Immature natural killer cell (primary cell): ENCODE measurements around the gene THSD4. TPM values are rescaled to one million over a fixed set of nuclear protein-coding genes. Genes with fewer than 3 reads are reported as not detected.
"Not testable (repeated sequence)": the region's sequence is repeated elsewhere in the genome, so short reads cannot be mapped to it uniquely, and the experiment has no call there.

ENCODE experiments used
- DNase-seq, 3 donors: peaks; one replicate each; pipeline ENCODE4 v3.0.0; 2022; ENCODE audit warnings: mixed read lengths in 1 of 3
- H3K27ac Mint-ChIP-seq, 6 donors: one replicate each; pipeline ENCODE4 v1.8.0; 2020; ENCODE audit warnings: mixed read lengths in 6 of 6, mild to moderate bottlenecking in 5 of 6, inconsistent platforms in 4 of 6, moderate library complexity in 3 of 6
- H3K27me3 Mint-ChIP-seq, 3 donors: one replicate each; pipeline ENCODE4 v1.8.0; 2020 to 2021; ENCODE audit warnings: low read depth in 3 of 3, mild to moderate bottlenecking in 3 of 3, mixed read lengths in 3 of 3, moderate library complexity in 3 of 3, inconsistent platforms in 1 of 3
- H3K36me3 Mint-ChIP-seq, 3 donors: one replicate each; pipeline ENCODE4 v1.8.0; 2020; ENCODE audit warnings: mixed read lengths in 3 of 3, inconsistent platforms in 2 of 3, mild to moderate bottlenecking in 2 of 3
- H3K4me1 Mint-ChIP-seq, 2 donors: one replicate each; pipeline ENCODE4 v1.8.0; 2020; ENCODE audit warnings: inconsistent platforms in 2 of 2, mild to moderate bottlenecking in 2 of 2, mixed read lengths in 2 of 2, moderate library complexity in 1 of 2
- H3K4me3 Mint-ChIP-seq, 5 donors: one replicate each; pipeline ENCODE4 v1.8.0; 2020; ENCODE audit warnings: mild to moderate bottlenecking in 5 of 5, mixed read lengths in 5 of 5, inconsistent platforms in 3 of 5, moderate library complexity in 3 of 5
- H3K9me3 Mint-ChIP-seq, 6 donors: one replicate each; pipeline ENCODE4 v1.8.0; 2020; ENCODE audit warnings: mild to moderate bottlenecking in 6 of 6, mixed read lengths in 6 of 6, inconsistent platforms in 4 of 6, moderate library complexity in 3 of 6
- polyA plus RNA-seq, 3 donors: library from polyadenylated mRNA; unstranded; fragments of 300-500 nt; fragmentation: Illumina TruSeq; gene quantifications; one replicate each; pipeline ENCODE4 v1.2.3, GENCODE V29; 2021

THSD4 gene
- polyA plus RNA-seq, 3 donors from 2014 or later = not detected

- Mint-ChIP-seq H3K27me3 (peaks cover 0 to 10% (median 2%) of the 10 kb centered on the region in 3 donors), H3K36me3 (no peaks in the 10 kb centered on the region), H3K4me1 (no peaks in the 10 kb centered on the region), H3K4me3 (no peak overlapping the region), H3K27ac (no peak overlapping the region), H3K9me3 (no peaks in the 10 kb centered on the region)
- no peak for DNase-seq
Observed at GRCh38 chr15:71250936-71251583, 135.8 kb downstream of the THSD4 start.

GRCh38 chr15:71251584-71252043 lies 136.3 kb downstream of the THSD4 start:
- Mint-ChIP-seq H3K4me1 (no peaks in the 10 kb centered on the region), H3K9me3 (no peaks in the 10 kb centered on the region), H3K4me3 (no peak overlapping the region), H3K27me3 (peaks cover 0 to 10% (median 2%) of the 10 kb centered on the region in 3 donors), H3K36me3 (no peaks in the 10 kb centered on the region), H3K27ac (no peak overlapping the region)
- DNase-seq = no peak

- peaks cover 0 to 10% (median 2%) of the 10 kb centered on the region in 3 donors for H3K27me3 Mint-ChIP-seq
- H3K27ac Mint-ChIP-seq = no peak overlapping the region
- H3K36me3 Mint-ChIP-seq = no peaks in the 10 kb centered on the region
- H3K4me1 Mint-ChIP-seq = no peaks in the 10 kb centered on the region
- no peak for DNase-seq
- H3K4me3 Mint-ChIP-seq = no peak overlapping the region
- no peaks in the 10 kb centered on the region for H3K9me3 Mint-ChIP-seq
Observed at GRCh38 chr15:71252044-71252739, 136.9 kb downstream of the THSD4 start.

GRCh38 chr15:71252740-71253047 lies 137.4 kb downstream of the THSD4 start:
- DNase-seq = no peak
- Mint-ChIP-seq H3K4me3 (no peak overlapping the region), H3K27me3 (peaks cover 0 to 8% (median 5%) of the 10 kb centered on the region in 3 donors), H3K4me1 (no peaks in the 10 kb centered on the region), H3K9me3 (no peaks in the 10 kb centered on the region), H3K27ac (peak overlapping the region in 1 of 6 donors; percentile 30), H3K36me3 (no peaks in the 10 kb centered on the region)

- Mint-ChIP-seq H3K4me1 (no peaks in the 10 kb centered on the region), H3K9me3 (no peaks in the 10 kb centered on the region), H3K36me3 (no peaks in the 10 kb centered on the region), H3K4me3 (no peak overlapping the region), H3K27ac (no peak overlapping the region), H3K27me3 (peaks cover 0 to 7% (median 4%) of the 10 kb centered on the region in 3 donors)
- DNase-seq = no peak
Observed at GRCh38 chr15:71254491-71254890, 139.2 kb downstream of the THSD4 start.

- H3K27me3 Mint-ChIP-seq = peaks cover 1 to 9% (median 2%) of the 10 kb centered on the region in 3 donors
- no peak overlapping the region for H3K27ac Mint-ChIP-seq
- H3K9me3 Mint-ChIP-seq = no peaks in the 10 kb centered on the region
- DNase-seq = no peak
- no peaks in the 10 kb centered on the region for H3K4me1 Mint-ChIP-seq
- no peaks in the 10 kb centered on the region for H3K36me3 Mint-ChIP-seq
- no peak overlapping the region for H3K4me3 Mint-ChIP-seq
Observed at GRCh38 chr15:71256934-71257664, 141.8 kb downstream of the THSD4 start.

GRCh38 chr15:71259866-71260265 lies 144.6 kb downstream of the THSD4 start:
- Mint-ChIP-seq H3K27ac (no peak overlapping the region), H3K36me3 (no peaks in the 10 kb centered on the region), H3K27me3 (peaks cover 2 to 9% (median 3%) of the 10 kb centered on the region in 3 donors), H3K4me1 (no peaks in the 10 kb centered on the region), H3K9me3 (no peaks in the 10 kb centered on the region), H3K4me3 (no peak overlapping the region)
- DNase-seq = no peak

- Mint-ChIP-seq H3K4me1 (no peaks in the 10 kb centered on the region), H3K27me3 (peaks cover 2 to 14% (median 3%) of the 10 kb centered on the region in 3 donors), H3K4me3 (no peak overlapping the region), H3K36me3 (no peaks in the 10 kb centered on the region), H3K9me3 (no peaks in the 10 kb centered on the region), H3K27ac (no peak overlapping the region)
- DNase-seq = no peak
Observed at GRCh38 chr15:71261418-71261817, 146.1 kb downstream of the THSD4 start.

GRCh38 chr15:71261909-71262308 lies 146.6 kb downstream of the THSD4 start:
- peaks cover 0 to 3% (median 0%) of the 10 kb centered on the region in 6 donors for H3K9me3 Mint-ChIP-seq
- no peaks in the 10 kb centered on the region for H3K4me1 Mint-ChIP-seq
- DNase-seq = no peak
- H3K27me3 Mint-ChIP-seq = peaks cover 2 to 14% (median 3%) of the 10 kb centered on the region in 3 donors
- H3K27ac Mint-ChIP-seq = no peak overlapping the region
- no peaks in the 10 kb centered on the region for H3K36me3 Mint-ChIP-seq
- H3K4me3 Mint-ChIP-seq = no peak overlapping the region

- peaks cover 2 to 13% (median 4%) of the 10 kb centered on the region in 3 donors for H3K27me3 Mint-ChIP-seq
- no peak for DNase-seq
- peaks cover 0 to 3% (median 0%) of the 10 kb centered on the region in 6 donors for H3K9me3 Mint-ChIP-seq
- H3K27ac Mint-ChIP-seq = no peak overlapping the region
- H3K4me3 Mint-ChIP-seq = no peak overlapping the region
- H3K36me3 Mint-ChIP-seq = no peaks in the 10 kb centered on the region
- H3K4me1 Mint-ChIP-seq = no peaks in the 10 kb centered on the region
Observed at GRCh38 chr15:71262599-71262998, 147.3 kb downstream of the THSD4 start.

GRCh38 chr15:71265606-71266005 lies 150.3 kb downstream of the THSD4 start:
- not testable (repeated sequence) for DNase-seq, H3K27ac Mint-ChIP-seq, H3K9me3 Mint-ChIP-seq, H3K36me3 Mint-ChIP-seq, H3K4me1 Mint-ChIP-seq, H3K4me3 Mint-ChIP-seq
- H3K27me3 Mint-ChIP-seq = peaks cover 2 to 12% (median 6%) of the 10 kb centered on the region in 3 donors

- Mint-ChIP-seq H3K27ac (no peak overlapping the region), H3K9me3 (peaks cover 0 to 8% (median 0%) of the 10 kb centered on the region in 6 donors), H3K27me3 (peaks cover 5 to 8% (median 5%) of the 10 kb centered on the region in 3 donors), H3K4me1 (no peaks in the 10 kb centered on the region), H3K36me3 (no peaks in the 10 kb centered on the region), H3K4me3 (no peak overlapping the region)
- no peak for DNase-seq
Observed at GRCh38 chr15:71271327-71271726, 156.1 kb downstream of the THSD4 start.

- H3K4me1 Mint-ChIP-seq = no peaks in the 10 kb centered on the region
- no peak overlapping the region for H3K27ac Mint-ChIP-seq
- peaks cover 0 to 5% (median 0%) of the 10 kb centered on the region in 6 donors for H3K9me3 Mint-ChIP-seq
- no peak overlapping the region for H3K4me3 Mint-ChIP-seq
- no peak for DNase-seq
- H3K36me3 Mint-ChIP-seq = no peaks in the 10 kb centered on the region
- peaks cover 3 to 8% (median 8%) of the 10 kb centered on the region in 3 donors for H3K27me3 Mint-ChIP-seq
Observed at GRCh38 chr15:71272932-71273331, 157.7 kb downstream of the THSD4 start.
